Endodermal cell (in vitro differentiated cells): ENCODE results near the gene CTDSP1. TPM values are rescaled to one million over a fixed set of nuclear protein-coding genes. Genes with fewer than 3 reads are reported as not detected.

ENCODE experiments used
- DNase-seq: peaks from one replicate; pipeline ENCODE4 v3.0.0-alpha.2; 2017
- H3K27ac ChIP-seq: 2 replicates; pipeline ENCODE4 v1.5.1; 2013; ENCODE audit warnings: mild to moderate bottlenecking, low read depth, low read length, moderate library complexity
- H3K27me3 ChIP-seq: 2 replicates; pipeline ENCODE4 v1.6.1; 2013; ENCODE audit warnings: mild to moderate bottlenecking, low read length, moderate library complexity; ENCODE audit not compliant: insufficient read depth, control insufficient read depth, poor library complexity, severe bottlenecking
- H3K36me3 ChIP-seq: 2 replicates; pipeline ENCODE4 v1.7.0; 2013; ENCODE audit warnings: mild to moderate bottlenecking, low read length, moderate library complexity; ENCODE audit not compliant: control insufficient read depth, insufficient read depth
- H3K4me1 ChIP-seq: one replicate; pipeline ENCODE4 v1.7.0; 2013; ENCODE audit warnings: low read length; ENCODE audit not compliant: control insufficient read depth, insufficient read depth
- H3K4me3 ChIP-seq: 2 replicates; pipeline ENCODE4 v1.5.1; 2013; ENCODE audit warnings: mild to moderate bottlenecking, low read length, moderate library complexity
- H3K9ac ChIP-seq: 2 replicates; pipeline ENCODE4 v1.6.1; 2013; ENCODE audit warnings: mild to moderate bottlenecking, low read length, moderate library complexity; ENCODE audit not compliant: poor library complexity, severe bottlenecking; ENCODE audit errors: extremely low read depth
- H3K9me3 ChIP-seq: 2 replicates; pipeline ENCODE4 v1.6.1; 2013; ENCODE audit warnings: mild to moderate bottlenecking, low read length, moderate library complexity; ENCODE audit not compliant: control insufficient read depth
- H3K27ac Mint-ChIP-seq: 2 replicates; pipeline ENCODE4 v1.8.0; 2020; ENCODE audit warnings: mixed read lengths
- H3K27me3 Mint-ChIP-seq: 2 replicates; pipeline ENCODE4 v1.8.0; 2021; ENCODE audit warnings: mild to moderate bottlenecking, mixed read lengths; ENCODE audit not compliant: insufficient read depth
- H3K36me3 Mint-ChIP-seq: 2 replicates; pipeline ENCODE4 v1.8.0; 2020; ENCODE audit warnings: low read depth, mixed read lengths
- H3K4me1 Mint-ChIP-seq: 2 replicates; pipeline ENCODE4 v1.8.0; 2020; ENCODE audit warnings: mixed read lengths
- H3K4me3 Mint-ChIP-seq: 2 replicates; pipeline ENCODE4 v1.8.0; 2020; ENCODE audit warnings: mild to moderate bottlenecking, moderate library complexity, mixed read lengths
- H3K9me3 Mint-ChIP-seq: 2 replicates; pipeline ENCODE4 v1.8.0; 2020; ENCODE audit warnings: mild to moderate bottlenecking, mixed read lengths
- WGBS, 2 experiments: methylation state at CpG; one replicate each; pipeline versions ENCODE4 v1.1.5 to v1.1.7; 2013; ENCODE audit warnings: missing lambda C conversion rate in 2 of 2, mixed read lengths in 1 of 2; ENCODE audit not compliant: insufficient coverage in 1 of 2, insufficient read length in 1 of 2; 5-methylcytosine and 5-hydroxymethylcytosine counted together
- total RNA-seq, 2 donors: library from RNA; stranded (reverse); fragmentation: NEBNext Ultra II Directional in 1 of 2; extraction: Animal tissue kit (Norgen Biotek cat#: 25700) in 1 of 2; gene quantifications; 2 replicates in 1 of 2; 3 replicates in 1 of 2; pipeline ENCODE4 v1.2.1, GENCODE V29; 2021
- TF ChIP-seq, protein P1 (sequence below): fragments of 200-600 bp; sonication (generic); conservative IDR thresholded peaks from 2 replicates; pipeline ENCODE4 v1.5.0; 2021; ENCODE audit warnings: antibody characterized with exemption, mild to moderate bottlenecking

CTDSP1 gene
- total RNA-seq, 2 donors from 2014 or later: 66.8 to 123 TPM

DNA sequence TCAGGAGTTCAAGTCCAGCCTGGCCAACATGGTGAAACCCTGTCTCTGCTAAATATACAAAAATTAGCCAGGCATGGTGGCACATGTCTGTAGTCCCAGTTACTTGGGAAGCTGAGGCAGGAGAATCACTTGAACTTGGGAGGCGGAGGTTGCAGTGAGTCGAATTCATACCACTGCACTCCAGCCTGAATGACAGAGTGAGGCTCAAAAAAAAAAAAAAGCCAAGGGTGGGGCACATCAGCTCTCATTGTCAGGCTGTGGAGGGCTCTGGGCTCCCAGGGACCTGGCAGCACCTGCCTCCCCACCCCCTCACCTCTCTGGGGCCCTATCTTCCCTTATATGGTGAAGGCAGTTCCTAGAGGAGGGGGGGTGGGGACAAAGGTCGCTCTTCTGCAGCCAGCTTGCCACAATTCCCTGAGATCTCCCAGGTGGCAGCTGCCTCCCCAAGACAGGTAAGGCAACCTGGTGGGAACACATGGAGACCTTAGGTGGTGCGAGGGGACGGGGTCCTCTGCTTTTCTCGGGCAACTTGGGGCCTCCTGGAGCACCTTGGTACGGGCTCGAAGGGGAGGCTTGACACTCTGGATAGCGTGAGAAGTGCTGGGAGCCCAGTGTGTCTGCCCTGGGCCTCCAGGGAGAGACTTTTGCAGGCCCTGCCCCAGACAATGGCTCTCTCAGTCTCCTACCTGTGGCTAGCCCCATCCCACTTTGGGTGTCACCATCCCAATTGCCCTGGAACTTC, 19.2 kb downstream of the CTDSP1 start, which contains the start of gene VIL1:
TSS of gene VIL1 (plus strand) at position 407 of the 742 bp plus-strand sequence. CDS start 4,656 bp downstream, outside the sequence.
- peaks cover 11% of the 10 kb centered on the region for H3K4me1 Mint-ChIP-seq
- peaks cover 1% of the 10 kb centered on the region for H3K27me3 Mint-ChIP-seq
- peak within 1 kb of the TSS; percentile 61 for H3K4me3 ChIP-seq
- H3K36me3 Mint-ChIP-seq: no peaks in the 10 kb centered on the region
- H3K27me3 ChIP-seq: no peaks in the 10 kb centered on the region
- H3K9me3 ChIP-seq: no peaks in the 10 kb centered on the region
- H3K9ac ChIP-seq: no peak within 1 kb of the TSS
- H3K27ac ChIP-seq: no peak within 1 kb of the TSS
- H3K27ac Mint-ChIP-seq: peak within 1 kb of the TSS; percentile 70
- DNase-seq: peak; percentile 74
- H3K4me3 Mint-ChIP-seq: peak within 1 kb of the TSS; percentile 50
- TF ChIP-seq, protein P1, sequence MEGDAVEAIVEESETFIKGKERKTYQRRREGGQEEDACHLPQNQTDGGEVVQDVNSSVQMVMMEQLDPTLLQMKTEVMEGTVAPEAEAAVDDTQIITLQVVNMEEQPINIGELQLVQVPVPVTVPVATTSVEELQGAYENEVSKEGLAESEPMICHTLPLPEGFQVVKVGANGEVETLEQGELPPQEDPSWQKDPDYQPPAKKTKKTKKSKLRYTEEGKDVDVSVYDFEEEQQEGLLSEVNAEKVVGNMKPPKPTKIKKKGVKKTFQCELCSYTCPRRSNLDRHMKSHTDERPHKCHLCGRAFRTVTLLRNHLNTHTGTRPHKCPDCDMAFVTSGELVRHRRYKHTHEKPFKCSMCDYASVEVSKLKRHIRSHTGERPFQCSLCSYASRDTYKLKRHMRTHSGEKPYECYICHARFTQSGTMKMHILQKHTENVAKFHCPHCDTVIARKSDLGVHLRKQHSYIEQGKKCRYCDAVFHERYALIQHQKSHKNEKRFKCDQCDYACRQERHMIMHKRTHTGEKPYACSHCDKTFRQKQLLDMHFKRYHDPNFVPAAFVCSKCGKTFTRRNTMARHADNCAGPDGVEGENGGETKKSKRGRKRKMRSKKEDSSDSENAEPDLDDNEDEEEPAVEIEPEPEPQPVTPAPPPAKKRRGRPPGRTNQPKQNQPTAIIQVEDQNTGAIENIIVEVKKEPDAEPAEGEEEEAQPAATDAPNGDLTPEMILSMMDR: no peak
- 73% methylated on average over 5 to 9 of the region's 9 CpGs for WGBS, 2 experiments
- peaks cover 7% of the 10 kb centered on the region for H3K4me1 ChIP-seq
- H3K36me3 ChIP-seq: no peaks in the 10 kb centered on the region
- no peaks in the 10 kb centered on the region for H3K9me3 Mint-ChIP-seq

DNA sequence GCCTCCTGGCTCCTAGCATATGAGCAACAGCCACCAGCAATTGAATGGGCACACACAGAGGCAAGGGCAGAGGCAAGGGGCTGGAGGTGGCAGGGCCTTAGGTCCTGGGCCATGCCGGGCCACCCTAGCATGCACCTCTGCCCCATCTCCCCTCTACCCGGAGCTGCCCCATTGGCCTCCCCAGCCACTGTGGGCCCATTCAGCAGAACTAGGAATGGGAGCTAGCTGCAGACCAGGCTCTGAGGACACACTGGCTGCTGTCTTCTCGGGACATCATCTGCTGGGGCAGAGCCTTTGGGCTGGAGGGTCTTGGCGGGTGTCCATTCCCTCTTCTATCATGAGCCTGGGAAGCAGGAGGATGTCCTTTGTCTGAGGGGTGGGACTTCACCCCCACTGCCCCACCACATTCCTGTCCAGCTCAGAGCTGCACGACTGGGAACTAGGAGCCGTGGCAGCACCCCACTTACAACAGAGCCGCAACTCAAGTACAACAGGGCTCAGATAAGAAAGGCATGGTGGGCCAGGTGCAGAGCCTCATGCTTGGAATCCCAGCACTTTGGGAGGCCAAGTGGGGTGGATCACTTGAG, 20.1 kb downstream of the CTDSP1 start:
- H3K27ac Mint-ChIP-seq: peak overlapping the region; percentile 70
- peaks cover 1% of the 10 kb centered on the region for H3K27me3 Mint-ChIP-seq
- H3K36me3 Mint-ChIP-seq: peaks cover 3% of the 10 kb centered on the region
- H3K4me3 Mint-ChIP-seq: peak overlapping the region; percentile 50
- 92 to 100% methylated on average over 1 to 7 of the region's 7 CpGs for WGBS, 2 experiments
- Histone ChIP-seq H3K4me1 (peaks cover 7% of the 10 kb centered on the region), H3K9me3 (no peaks in the 10 kb centered on the region), H3K36me3 (no peaks in the 10 kb centered on the region), H3K27ac (no peak overlapping the region), H3K27me3 (no peaks in the 10 kb centered on the region), H3K9ac (no peak overlapping the region), H3K4me3 (peak overlapping the region; percentile 61)
- H3K4me1 Mint-ChIP-seq: peaks cover 11% of the 10 kb centered on the region
- no peaks in the 10 kb centered on the region for H3K9me3 Mint-ChIP-seq
- TF ChIP-seq, protein P1: no peak
- DNase-seq: peak; percentile 43

DNA sequence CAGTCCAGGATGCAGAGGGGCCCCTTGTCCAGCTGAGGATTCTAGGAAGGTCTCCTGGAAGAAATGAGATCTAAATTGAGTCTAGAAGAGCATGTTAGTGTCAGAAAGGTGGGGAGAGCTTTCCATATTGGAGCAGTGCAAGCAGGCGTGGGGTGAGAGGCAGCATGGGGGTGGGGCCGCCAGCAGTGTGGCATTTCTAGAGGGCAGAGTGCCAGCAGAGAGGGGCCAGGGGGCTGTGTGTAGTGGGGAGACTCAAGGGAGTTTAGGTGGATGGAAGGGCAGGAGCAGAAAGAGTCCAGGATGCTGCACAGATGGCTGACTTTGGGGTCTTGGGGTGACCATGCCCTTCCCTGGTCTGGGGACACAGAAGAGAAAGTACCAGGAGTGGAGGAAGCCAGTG, 21.4 kb downstream of the CTDSP1 start:
- H3K4me1 ChIP-seq: peaks cover 7% of the 10 kb centered on the region
- H3K4me3 ChIP-seq: no peak overlapping the region
- Mint-ChIP-seq H3K4me1 (peaks cover 11% of the 10 kb centered on the region), H3K9me3 (no peaks in the 10 kb centered on the region), H3K27ac (no peak overlapping the region), H3K4me3 (no peak overlapping the region), H3K27me3 (no peaks in the 10 kb centered on the region), H3K36me3 (peaks cover 11% of the 10 kb centered on the region)
- H3K36me3 ChIP-seq: no peaks in the 10 kb centered on the region
- H3K27me3 ChIP-seq: no peaks in the 10 kb centered on the region
- WGBS, 2 experiments: 94 to 100% methylated on average over 1 to 2 of the region's 2 CpGs
- H3K9ac ChIP-seq: no peak overlapping the region
- no peak for DNase-seq
- H3K9me3 ChIP-seq: no peaks in the 10 kb centered on the region
- H3K27ac ChIP-seq: no peak overlapping the region
- TF ChIP-seq, protein P1: no peak
